Heart left ventricle (tissue), 13 donors: ENCODE data around the gene IMP4.

ENCODE experiments used
- POLR2A ChIP-seq, 2 donors: fragments of 450-650 bp; IDR thresholded peaks; one replicate each; pipeline ENCODE4 v1.6.1; 2017; ENCODE audit warnings: antibody characterized with exemption in 2 of 2, mild to moderate bottlenecking in 2 of 2, moderate library complexity in 2 of 2
- TF ChIP-seq, protein P1 (sequence below), 12 donors: fragments of 200-600 bp; sonication (generic) in 4 of 12; IDR thresholded peaks; one replicate each; pipeline versions ENCODE4 v1.5.0 to v1.8.0; 2018 to 2022; ENCODE audit warnings: antibody characterized with exemption in 12 of 12, mild to moderate bottlenecking in 5 of 12
- donor health status: ischemic (EF 13 %, LVEDD 7.1; RV severe dilation, severe dysfunction).
- donor health status: DM: no; HTN: yes; CAD: no.
- donor health status: DM: no; HTN: no; CAD: no.
- donor health status: ischemic (EF 25% LVEDD 6.9; RV normal size, moderate dysfunction).
- donor health status: ischemic (EF 25% LVEDD 5.7; RV mildly dilated, moderate dysfunction).
- donor health status: ischemic (EF 35%, LVEDD 5.7; RV mildly dilated, moderate dysfunction).
- donor health status: nonischemic (EF 11% LVEDD 7.7; RV severe dilation, severe dysfunction).
- donor health status: DM: yes; HTN: yes; CAD: no.
- donor health status: PGD.
- donor health status: ischemic (EF 29% LVEDD 5.4; RV normal size, mild dysfunction).
- donor health status: nonischemic (EF 23%, LVEDD 6.1; RV moderate dilation, normal function).

DNA sequence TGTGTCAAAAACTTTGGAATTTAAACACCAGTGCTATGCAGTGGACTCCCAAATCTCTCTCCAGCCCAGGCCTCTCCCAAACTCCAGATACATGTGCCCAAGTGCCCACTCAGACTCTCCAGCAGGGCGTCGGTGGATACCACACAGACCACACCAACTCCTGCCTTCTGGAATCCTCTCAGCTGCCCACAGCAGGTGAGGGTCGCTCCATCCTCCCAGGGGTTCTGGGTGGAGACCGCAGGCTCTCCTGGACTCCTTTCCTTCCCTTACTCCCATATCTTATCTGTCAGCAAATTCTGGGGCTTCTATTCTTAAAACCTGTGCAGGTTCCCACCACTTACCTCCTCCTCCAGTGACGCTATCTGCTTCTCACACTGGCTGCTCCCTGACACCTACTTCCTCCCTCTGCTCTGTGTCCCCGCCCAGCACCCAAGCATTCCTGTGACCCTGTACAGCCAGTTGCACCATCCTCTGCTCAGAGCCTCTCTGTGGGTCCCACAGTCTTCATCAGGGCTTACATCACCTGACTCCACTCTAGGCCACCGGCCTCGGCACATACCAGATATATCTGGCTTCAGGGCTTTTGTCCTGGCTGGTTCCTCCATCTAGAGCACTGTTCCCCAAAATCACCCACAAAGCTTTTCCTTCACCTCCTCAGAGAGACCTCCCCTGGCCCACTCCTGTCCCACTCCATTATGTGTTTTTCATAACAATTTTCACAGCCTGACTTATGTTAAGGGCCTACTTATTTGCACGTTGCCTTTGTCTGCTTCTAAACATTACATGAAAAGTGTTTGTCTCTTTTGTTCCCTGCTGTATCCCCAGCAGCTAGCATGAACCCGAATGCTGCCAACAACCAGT lies 2.6 kb upstream of the IMP4 start:
- TF ChIP-seq, protein P1, sequence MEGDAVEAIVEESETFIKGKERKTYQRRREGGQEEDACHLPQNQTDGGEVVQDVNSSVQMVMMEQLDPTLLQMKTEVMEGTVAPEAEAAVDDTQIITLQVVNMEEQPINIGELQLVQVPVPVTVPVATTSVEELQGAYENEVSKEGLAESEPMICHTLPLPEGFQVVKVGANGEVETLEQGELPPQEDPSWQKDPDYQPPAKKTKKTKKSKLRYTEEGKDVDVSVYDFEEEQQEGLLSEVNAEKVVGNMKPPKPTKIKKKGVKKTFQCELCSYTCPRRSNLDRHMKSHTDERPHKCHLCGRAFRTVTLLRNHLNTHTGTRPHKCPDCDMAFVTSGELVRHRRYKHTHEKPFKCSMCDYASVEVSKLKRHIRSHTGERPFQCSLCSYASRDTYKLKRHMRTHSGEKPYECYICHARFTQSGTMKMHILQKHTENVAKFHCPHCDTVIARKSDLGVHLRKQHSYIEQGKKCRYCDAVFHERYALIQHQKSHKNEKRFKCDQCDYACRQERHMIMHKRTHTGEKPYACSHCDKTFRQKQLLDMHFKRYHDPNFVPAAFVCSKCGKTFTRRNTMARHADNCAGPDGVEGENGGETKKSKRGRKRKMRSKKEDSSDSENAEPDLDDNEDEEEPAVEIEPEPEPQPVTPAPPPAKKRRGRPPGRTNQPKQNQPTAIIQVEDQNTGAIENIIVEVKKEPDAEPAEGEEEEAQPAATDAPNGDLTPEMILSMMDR (IDR thresholded peaks at IDR 0.05), result no peak
- no peak for TF ChIP-seq POLR2A (IDR thresholded peaks at IDR 0.05)
